Subcutaneous abdominal adipose tissue (tissue), 5 donors: ENCODE data around the gene MRPS15.

Experiments used
- H3K27ac ChIP-seq: one replicate; pipeline ENCODE4 v1.7.0; 2013; ENCODE audit warnings: low read depth, mild to moderate bottlenecking, inconsistent platforms, low read length, moderate library complexity
- H3K27me3 ChIP-seq, 5 donors: one replicate each; pipeline ENCODE4 v1.7.0; 2013; ENCODE audit warnings: low read length in 5 of 5, inconsistent platforms in 1 of 5; ENCODE audit not compliant: control insufficient read depth in 5 of 5, insufficient read depth in 4 of 5
- H3K36me3 ChIP-seq, 5 donors: one replicate each; pipeline ENCODE4 v1.7.0; 2013; ENCODE audit warnings: low read length in 5 of 5; ENCODE audit not compliant: control insufficient read depth in 5 of 5, insufficient read depth in 5 of 5
- H3K4me1 ChIP-seq, 5 donors: one replicate each; pipeline ENCODE4 v1.7.0; 2013; ENCODE audit warnings: low read length in 5 of 5, mild to moderate bottlenecking in 3 of 5, moderate library complexity in 1 of 5; ENCODE audit not compliant: control insufficient read depth in 5 of 5, insufficient read depth in 5 of 5
- H3K4me3 ChIP-seq, 5 donors: one replicate each; pipeline ENCODE4 v1.7.0; 2013; ENCODE audit warnings: low read length in 5 of 5, low read depth in 1 of 5
- H3K9ac ChIP-seq, 5 donors: one replicate each; pipeline ENCODE4 v1.7.0; 2013; ENCODE audit warnings: low read length in 5 of 5, mild to moderate bottlenecking in 4 of 5, moderate library complexity in 3 of 5
- H3K9me3 ChIP-seq, 5 donors: one replicate each; pipeline ENCODE4 v1.7.0; 2013; ENCODE audit warnings: low read length in 5 of 5; ENCODE audit not compliant: control insufficient read depth in 5 of 5
- donor health status: healthy.
- donor health status: healthy.
- donor health status: healthy.
- donor health status: healthy.
- donor health status: healthy.

MRPS15 gene

DNA sequence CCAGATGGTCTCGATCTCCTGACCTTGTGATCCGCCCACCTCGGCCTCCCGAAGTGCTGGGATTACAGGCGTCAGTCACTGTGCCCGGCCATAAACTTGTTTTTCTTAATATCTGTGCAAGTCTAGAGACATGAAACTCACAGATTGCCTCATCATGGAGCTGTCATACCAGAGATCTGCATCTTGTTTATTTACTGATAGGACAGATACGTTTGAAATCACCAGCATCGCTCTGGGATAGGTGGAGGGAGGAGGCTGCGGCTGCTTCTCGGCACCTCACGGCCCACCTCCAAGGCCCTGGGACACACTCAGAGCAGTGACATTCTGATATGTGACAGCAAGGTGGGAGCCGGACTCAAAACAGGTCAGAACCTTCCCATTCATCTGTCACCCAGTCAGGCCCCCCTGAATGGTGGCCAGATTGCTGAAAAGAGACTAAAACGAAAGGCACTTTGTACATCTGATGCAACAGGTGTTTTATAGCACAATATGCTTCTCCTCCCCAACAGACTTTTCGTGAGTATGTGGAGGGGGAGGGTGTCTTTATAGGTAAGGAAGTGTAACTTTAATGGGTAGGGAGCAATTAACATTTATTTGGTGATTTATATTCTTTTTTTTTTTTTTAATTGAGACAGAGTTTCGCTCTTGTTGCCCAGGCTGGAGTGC lies 48.4 kb downstream of the MRPS15 start:
- peaks cover 7 to 36% (median 30%) of the 10 kb centered on the region in 5 donors for H3K4me1 ChIP-seq
- no peaks in the 10 kb centered on the region for H3K27me3 ChIP-seq
- H3K9me3 ChIP-seq: no peaks in the 10 kb centered on the region
- no peak overlapping the region for H3K27ac ChIP-seq
- H3K9ac ChIP-seq: peak overlapping the region in 1 of 5 donors; percentile 30
- no peak overlapping the region for H3K4me3 ChIP-seq
- H3K36me3 ChIP-seq: peaks cover 0 to 4% (median 0%) of the 10 kb centered on the region in 5 donors

DNA sequence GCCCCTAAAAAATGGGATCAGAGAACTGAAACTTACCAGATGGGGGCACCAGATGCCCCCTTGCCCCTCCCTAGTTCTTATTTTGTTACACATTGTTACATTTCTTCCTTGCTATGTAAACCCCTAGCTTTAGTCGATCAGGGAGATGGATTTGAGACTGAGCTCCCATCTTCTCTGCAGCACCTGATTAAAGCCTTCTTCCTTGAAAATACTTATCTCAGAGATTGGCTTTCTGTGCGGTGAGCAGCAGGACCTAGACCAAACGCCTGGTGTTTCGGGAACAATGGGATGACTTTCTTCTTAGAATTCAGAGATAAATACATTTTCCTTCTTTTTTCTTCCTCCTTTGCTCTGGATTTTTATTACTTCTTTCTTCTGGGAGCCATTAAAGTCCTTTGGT lies 49.8 kb downstream of the MRPS15 start:
- no peak overlapping the region for H3K4me3 ChIP-seq
- H3K27ac ChIP-seq: no peak overlapping the region
- peaks cover 2 to 23% (median 19%) of the 10 kb centered on the region in 5 donors for H3K4me1 ChIP-seq
- H3K9ac ChIP-seq: no peak overlapping the region
- H3K9me3 ChIP-seq: no peaks in the 10 kb centered on the region
- H3K27me3 ChIP-seq: no peaks in the 10 kb centered on the region
- peaks cover 0 to 4% (median 0%) of the 10 kb centered on the region in 5 donors for H3K36me3 ChIP-seq

DNA sequence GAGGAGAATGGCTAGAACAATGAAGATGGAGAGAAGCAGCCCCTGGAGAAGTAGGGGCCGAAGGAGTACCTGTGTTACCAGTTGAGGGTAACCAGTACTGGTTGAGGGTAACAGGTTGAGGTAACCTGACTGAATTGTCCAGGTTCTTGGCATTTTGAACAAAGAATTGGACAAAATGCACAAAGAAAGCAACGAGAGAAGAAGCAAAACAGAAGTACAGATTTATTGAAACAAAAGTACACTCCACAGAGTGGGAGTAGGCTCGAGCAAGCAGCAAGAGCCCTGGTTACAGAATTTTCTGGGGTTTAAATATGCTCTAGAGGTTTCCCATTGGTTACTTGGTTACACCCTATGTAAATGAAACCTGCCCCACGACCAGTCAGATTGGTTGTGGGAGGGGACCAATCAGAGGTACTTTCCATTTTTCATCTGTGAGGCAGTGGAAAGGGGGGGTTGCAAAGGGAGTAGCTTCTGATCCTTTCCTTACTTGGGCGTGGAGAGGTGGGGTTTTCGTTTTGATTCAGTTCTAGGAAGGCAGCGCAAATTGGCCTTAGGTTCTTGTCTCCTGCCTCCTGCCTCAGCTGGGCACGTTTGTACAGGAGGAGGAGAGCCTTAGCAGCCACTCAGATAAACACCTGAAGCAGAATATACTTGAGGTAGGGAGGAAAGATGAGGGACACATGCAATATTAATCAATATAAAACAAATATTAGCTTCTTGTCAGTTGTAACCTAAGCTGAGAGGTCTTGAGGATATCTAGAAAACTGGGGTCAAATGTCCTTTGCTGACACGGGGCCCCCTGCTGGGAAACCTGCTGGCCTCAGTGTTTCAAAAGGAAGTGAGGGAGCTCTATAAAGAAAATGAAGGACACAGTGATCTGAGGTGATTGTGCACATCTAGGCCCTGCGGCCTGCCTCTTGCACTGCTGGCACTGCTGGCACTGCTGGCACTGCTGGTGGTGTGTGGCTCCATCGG lies 52.2 kb downstream of the MRPS15 start:
- peaks cover 0 to 10% (median 0%) of the 10 kb centered on the region in 5 donors for H3K4me1 ChIP-seq
- H3K4me3 ChIP-seq: no peak overlapping the region
- no peak overlapping the region for H3K27ac ChIP-seq
- H3K9me3 ChIP-seq: no peaks in the 10 kb centered on the region
- H3K36me3 ChIP-seq: peaks cover 0 to 4% (median under 1%) of the 10 kb centered on the region in 5 donors
- no peak overlapping the region for H3K9ac ChIP-seq
- H3K27me3 ChIP-seq: no peaks in the 10 kb centered on the region

DNA sequence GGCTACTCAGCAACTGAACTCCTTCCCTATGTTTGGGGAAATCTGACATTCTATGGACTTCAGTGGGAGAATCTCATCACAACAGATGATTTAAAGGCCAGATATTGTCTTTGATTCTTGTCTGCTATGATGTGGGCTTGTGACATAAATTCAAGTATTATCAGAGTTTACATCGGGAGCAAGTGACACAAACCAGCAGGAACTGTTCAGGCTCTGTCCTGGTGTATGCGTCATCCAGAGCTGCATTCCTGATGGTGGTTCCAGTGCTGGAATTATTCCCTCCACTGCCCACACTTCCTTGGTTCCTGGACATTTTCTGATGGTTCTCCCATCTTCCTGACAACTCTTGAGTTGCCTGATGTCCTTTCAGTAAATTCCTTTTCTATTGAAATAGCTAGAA lies 55.7 kb downstream of the MRPS15 start:
- no peak overlapping the region for H3K27ac ChIP-seq
- H3K36me3 ChIP-seq: peaks cover 0 to 3% (median 0%) of the 10 kb centered on the region in 5 donors
- H3K27me3 ChIP-seq: no peaks in the 10 kb centered on the region
- H3K4me3 ChIP-seq: no peak overlapping the region
- H3K4me1 ChIP-seq: peaks cover 0 to 10% (median 0%) of the 10 kb centered on the region in 5 donors
- H3K9ac ChIP-seq: no peak overlapping the region
- peaks cover 0 to 2% (median 0%) of the 10 kb centered on the region in 5 donors for H3K9me3 ChIP-seq

DNA sequence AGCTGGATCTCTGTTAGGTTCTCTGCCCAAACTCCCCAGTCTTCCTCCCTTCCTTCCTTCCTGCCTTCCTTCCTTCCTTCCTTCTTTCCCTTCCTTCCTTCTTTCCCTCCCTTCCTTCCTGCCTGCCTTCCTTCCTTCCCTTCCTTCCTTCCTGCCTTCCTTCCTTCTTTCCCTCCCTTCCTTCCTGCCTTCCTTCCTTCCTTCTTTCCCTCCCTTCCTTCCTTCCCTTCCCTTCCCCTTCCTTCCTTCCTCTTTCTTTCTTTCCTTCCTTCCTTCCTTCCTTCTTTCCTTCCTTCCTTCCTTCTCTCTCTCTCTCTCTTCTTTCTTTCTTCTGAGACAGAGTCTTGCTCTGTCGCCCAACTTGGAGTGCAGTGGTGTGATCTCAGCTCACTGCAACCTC lies 57.7 kb downstream of the MRPS15 start:
- no peak overlapping the region for H3K27ac ChIP-seq
- no peak overlapping the region for H3K9ac ChIP-seq
- H3K4me1 ChIP-seq: peaks cover 0 to 14% (median 6%) of the 10 kb centered on the region in 5 donors
- H3K4me3 ChIP-seq: no peak overlapping the region
- H3K9me3 ChIP-seq: peaks cover 0 to 2% (median 0%) of the 10 kb centered on the region in 5 donors
- H3K27me3 ChIP-seq: no peaks in the 10 kb centered on the region
- H3K36me3 ChIP-seq: peaks cover 0 to 3% (median 0%) of the 10 kb centered on the region in 5 donors
